Measurements from ENCODE around the gene TIMM50. TPM values are rescaled to one million over a fixed set of nuclear protein-coding genes. Genes with fewer than 3 reads are reported as not detected.
"Not testable (repeated sequence)": the region's sequence is repeated elsewhere in the genome, so short reads cannot be mapped to it uniquely, and the experiment has no call there.

TIMM50 gene
- total RNA-seq, 1 donor from 2014 or later = 98.1 TPM

GRCh38 chr19:39471756-39472536, 8.7 kb upstream of the TIMM50 start:
- no peak overlapping the region for H3K4me3 ChIP-seq (ENCODE audit: low read depth, low read length)
- TF ChIP-seq CTCF (conservative IDR thresholded peaks at IDR 0.05; ENCODE audit: low read depth, low read length) = no peak
- DNase-seq (ENCODE audit: low read depth) = no peak

- no peak for TF ChIP-seq CTCF (conservative IDR thresholded peaks at IDR 0.05; ENCODE audit: low read depth, low read length)
- no peak for DNase-seq (ENCODE audit: low read depth)
- no peak overlapping the region for H3K4me3 ChIP-seq (ENCODE audit: low read depth, low read length)
These were observed 7.7 kb upstream of the TIMM50 start for GRCh38 chr19:39472746-39473442.

GRCh38 chr19:39473443-39473960, 7.1 kb upstream of the TIMM50 start:
- H3K4me3 ChIP-seq (ENCODE audit: low read depth, low read length) = no peak overlapping the region
- DNase-seq (ENCODE audit: low read depth) = no peak
- no peak for TF ChIP-seq CTCF (conservative IDR thresholded peaks at IDR 0.05; ENCODE audit: low read depth, low read length)

GRCh38 chr19:39474139-39474620, 6.5 kb upstream of the TIMM50 start:
- TF ChIP-seq CTCF (conservative IDR thresholded peaks at IDR 0.05; ENCODE audit: low read depth, low read length) = peak; percentile 87
- no peak overlapping the region for H3K4me3 ChIP-seq (ENCODE audit: low read depth, low read length)
- DNase-seq (ENCODE audit: low read depth) = no peak

GRCh38 chr19:39475748-39476147, 4.9 kb upstream of the TIMM50 start:
- H3K4me3 ChIP-seq (ENCODE audit: low read depth, low read length) = no peak overlapping the region
- no peak for DNase-seq (ENCODE audit: low read depth)
- no peak for TF ChIP-seq CTCF (conservative IDR thresholded peaks at IDR 0.05; ENCODE audit: low read depth, low read length)

GRCh38 chr19:39479319-39479801, 1.3 kb upstream of the TIMM50 start:
- not testable (repeated sequence) for DNase-seq (ENCODE audit: low read depth); H3K4me3 ChIP-seq (ENCODE audit: low read depth, low read length)

- no peak for TF ChIP-seq CTCF (conservative IDR thresholded peaks at IDR 0.05; ENCODE audit: low read depth, low read length)
- no peak for DNase-seq (ENCODE audit: low read depth)
- H3K4me3 ChIP-seq (ENCODE audit: low read depth, low read length) = peak overlapping the region; percentile 75
These were observed 722 bp upstream of the TIMM50 start for GRCh38 chr19:39479916-39480315.
